GM23338 (cell line): ENCODE measurements around the gene BMPR1B. TPM values are rescaled to one million over a fixed set of nuclear protein-coding genes. Genes with fewer than 3 reads are reported as not detected.

Source experiments
- ATAC-seq: fragments of 200-7000 bp; cut with Tn5 transposase; 3 replicates; pipeline ENCODE4 v1.9.1; 2020
- DNase-seq: peaks from one replicate; pipeline ENCODE4 v3.0.0-alpha.2; 2015; ENCODE audit warnings: low spot score
- H2AFZ ChIP-seq: fragments of 200-600 bp; sonication (generic); 2 replicates; pipeline ENCODE4 v1.8.0; 2016; ENCODE audit warnings: antibody characterized with exemption, mild to moderate bottlenecking, moderate library complexity
- H3F3A ChIP-seq: fragments of 200-600 bp; sonication (generic); replicated peaks from 2 replicates; pipeline ENCODE4 v1.8.0; 2017; ENCODE audit warnings: antibody characterized with exemption, mixed run types, low read depth
- H3K27ac ChIP-seq: fragments of 200-600 bp; sonication (generic); 2 replicates; pipeline ENCODE4 v1.6.1; 2016; ENCODE audit warnings: low read depth
- H3K27me3 ChIP-seq: fragments of 200-600 bp; sonication (generic); 2 replicates; pipeline ENCODE4 v1.8.0; 2016; ENCODE audit warnings: mild to moderate bottlenecking, mixed run types, moderate library complexity; ENCODE audit not compliant: insufficient read depth
- H3K36me3 ChIP-seq: fragments of 200-600 bp; sonication (generic); 2 replicates; pipeline ENCODE4 v1.8.0; 2016; ENCODE audit warnings: mild to moderate bottlenecking; ENCODE audit not compliant: insufficient read depth
- H3K4me1 ChIP-seq: fragments of 200-600 bp; sonication (generic); 2 replicates; pipeline ENCODE4 v1.8.0; 2016; ENCODE audit warnings: mild to moderate bottlenecking, moderate library complexity; ENCODE audit not compliant: insufficient read depth
- H3K4me2 ChIP-seq: fragments of 200-600 bp; sonication (generic); 2 replicates; pipeline ENCODE4 v1.7.1; 2017; ENCODE audit warnings: mixed run types
- H3K4me3 ChIP-seq: fragments of 200-600 bp; sonication (generic); 2 replicates; pipeline ENCODE4 v1.6.1; 2016; ENCODE audit warnings: mixed run types
- H3K79me2 ChIP-seq: fragments of 200-600 bp; sonication (generic); replicated peaks from 2 replicates; pipeline ENCODE4 v1.8.0; 2017; ENCODE audit warnings: mild to moderate bottlenecking; ENCODE audit not compliant: insufficient read depth
- H3K9me2 ChIP-seq: fragments of 200-600 bp; sonication (generic); 2 replicates; pipeline ENCODE4 v1.8.0; 2017; ENCODE audit not compliant: insufficient read depth
- H4K20me1 ChIP-seq: fragments of 200-600 bp; sonication (generic); replicated peaks from 2 replicates; pipeline ENCODE4 v1.8.0; 2017; ENCODE audit warnings: mild to moderate bottlenecking; ENCODE audit not compliant: insufficient read depth
- H3K27ac Mint-ChIP-seq: 2 replicates; pipeline ENCODE4 v1.8.0; 2020; ENCODE audit warnings: inconsistent platforms, mild to moderate bottlenecking, moderate library complexity, mixed read lengths
- H3K27me3 Mint-ChIP-seq: 3 replicates; pipeline ENCODE4 v1.8.0; 2022; ENCODE audit warnings: low read depth, mild to moderate bottlenecking, moderate library complexity, mixed read lengths, inconsistent platforms; ENCODE audit not compliant: insufficient read depth, poor library complexity
- H3K36me3 Mint-ChIP-seq: 3 replicates; pipeline ENCODE4 v1.8.0; 2021; ENCODE audit warnings: low read depth, mild to moderate bottlenecking, inconsistent platforms, moderate library complexity, mixed read lengths
- H3K4me1 Mint-ChIP-seq: 3 replicates; pipeline ENCODE4 v1.8.0; 2020; ENCODE audit warnings: mild to moderate bottlenecking, inconsistent platforms, mixed read lengths
- H3K4me3 Mint-ChIP-seq: 3 replicates; pipeline ENCODE4 v1.8.0; 2021; ENCODE audit warnings: moderate library complexity, mild to moderate bottlenecking, inconsistent platforms, mixed read lengths
- H3K9me3 Mint-ChIP-seq: 3 replicates; pipeline ENCODE4 v1.8.0; 2020; ENCODE audit warnings: moderate library complexity, mild to moderate bottlenecking, inconsistent platforms, mixed read lengths
- CREB1 ChIP-seq: fragments of 250-450 bp; sonication (Bioruptor Pico); IDR thresholded peaks from 2 replicates; pipeline ENCODE4 v1.5.0; 2020; ENCODE audit warnings: low read depth, mild to moderate bottlenecking, moderate library complexity
- CTCF ChIP-seq, 2 experiments: fragments of 200-600 bp in 1 of 2; sonication (generic) in 1 of 2; conservative IDR thresholded peaks; 2 replicates each; pipeline versions ENCODE4 v1.5.1 to v1.6.1; 2016 to 2017; ENCODE audit warnings: antibody characterized with exemption in 2 of 2, low read depth in 2 of 2, mild to moderate bottlenecking in 2 of 2, moderate library complexity in 1 of 2
- ETS1 ChIP-seq: IDR thresholded peaks from 2 replicates; pipeline ENCODE4 v1.6.1; 2016; ENCODE audit warnings: antibody characterized with exemption
- EZH2 ChIP-seq: fragments of 200-600 bp; sonication (generic); IDR thresholded peaks from one replicate; pipeline ENCODE4 v1.8.0; 2017; ENCODE audit warnings: antibody characterized with exemption, mild to moderate bottlenecking, low read depth; ENCODE audit not compliant: unreplicated experiment
- EZH2phosphoT487 ChIP-seq: fragments of 200-600 bp; sonication (generic); IDR thresholded peaks from one replicate; pipeline ENCODE4 v1.8.1; 2018; ENCODE audit warnings: antibody characterized with exemption; ENCODE audit not compliant: unreplicated experiment
- JUNB ChIP-seq: IDR thresholded peaks from one replicate; pipeline ENCODE4 v1.6.1; 2016; ENCODE audit warnings: antibody characterized with exemption; ENCODE audit not compliant: unreplicated experiment
- NANOG ChIP-seq: IDR thresholded peaks from 2 replicates; pipeline ENCODE4 v1.6.1; 2016; ENCODE audit warnings: antibody characterized with exemption, borderline replicate concordance
- POLR2AphosphoS5 ChIP-seq: IDR thresholded peaks from 2 replicates; pipeline ENCODE4 v1.6.1; 2016; ENCODE audit warnings: antibody characterized with exemption, low read depth
- STAT1 ChIP-seq: IDR thresholded peaks from one replicate; pipeline ENCODE4 v1.6.1; 2016; ENCODE audit warnings: antibody characterized with exemption; ENCODE audit not compliant: unreplicated experiment
- ZNF331 ChIP-seq: fragments of 250-450 bp; sonication (Bioruptor Pico); IDR thresholded peaks from 2 replicates; pipeline ENCODE4 v1.5.0; 2020; ENCODE audit warnings: low read depth, mild to moderate bottlenecking, moderate library complexity
- polyA plus RNA-seq: library from polyadenylated mRNA; unstranded; fragments of >200 nt; fragmentation: Nextera tagmentation; extraction: Ambion mirVana; gene quantifications from 2 replicates; pipeline ENCODE4 v1.2.1, GENCODE V29; 2016
- total RNA-seq: library from RNA; depleted of rRNA; stranded (reverse); fragments of >200 nt; shearing (Covaris generic); gene quantifications from 2 replicates; pipeline ENCODE4 v1.2.3, GENCODE V29; 2014

Gene BMPR1B
- total and polyA plus RNA-seq, 2 experiments from 2014 or later: 0.48 to 1.0 TPM

- TF ChIP-seq POLR2AphosphoS5 (no peak), EZH2phosphoT487 (no peak)
- no peak overlapping the region for H3K4me3 Mint-ChIP-seq
- no peaks in the 10 kb centered on the region for H3K9me3 Mint-ChIP-seq
- Histone ChIP-seq H3K4me1 (peaks cover 12% of the 10 kb centered on the region), H3K27ac (no peak overlapping the region), H3K79me2 (no peaks in the 10 kb centered on the region), H3K4me2 (no peak overlapping the region), H3K4me3 (no peak overlapping the region), H3K36me3 (no peaks in the 10 kb centered on the region), H3F3A (no peaks in the 10 kb centered on the region), H3K9me2 (no peaks in the 10 kb centered on the region), H4K20me1 (no peaks in the 10 kb centered on the region), H2AFZ (no peak overlapping the region), H3K27me3 (no peaks in the 10 kb centered on the region)
- no peaks in the 10 kb centered on the region for H3K36me3 Mint-ChIP-seq
- peaks cover 16% of the 10 kb centered on the region for H3K4me1 Mint-ChIP-seq
- no peak overlapping the region for H3K27ac Mint-ChIP-seq
- H3K27me3 Mint-ChIP-seq: no peaks in the 10 kb centered on the region
- no peak for ATAC-seq
- DNase-seq: no peak
Observed at GRCh38 chr4:94924566-94924965, 166.8 kb downstream of the BMPR1B start.

- Mint-ChIP-seq H3K36me3 (no peaks in the 10 kb centered on the region), H3K27me3 (no peaks in the 10 kb centered on the region), H3K9me3 (no peaks in the 10 kb centered on the region), H3K4me1 (peaks cover 18% of the 10 kb centered on the region), H3K4me3 (no peak overlapping the region), H3K27ac (no peak overlapping the region)
- no peaks in the 10 kb centered on the region for H3F3A ChIP-seq
- no peaks in the 10 kb centered on the region for H3K36me3 ChIP-seq
- no peaks in the 10 kb centered on the region for H4K20me1 ChIP-seq
- no peaks in the 10 kb centered on the region for H3K27me3 ChIP-seq
- no peaks in the 10 kb centered on the region for H3K9me2 ChIP-seq
- peaks cover 14% of the 10 kb centered on the region for H3K4me1 ChIP-seq
- no peaks in the 10 kb centered on the region for H3K79me2 ChIP-seq
- H3K4me3 ChIP-seq: no peak overlapping the region
- peak overlapping the region; percentile 19; the same call in 1 of the 2 replicates for H2AFZ ChIP-seq
- H3K27ac ChIP-seq: no peak overlapping the region
- TF ChIP-seq CTCF (conservative IDR thresholded peaks at IDR 0.05; ENCODE audit: low read depth in 2 of 2): no peak
- no peak for TF ChIP-seq EZH2
- TF ChIP-seq JUNB: no peak
- no peak for TF ChIP-seq NANOG
- TF ChIP-seq POLR2AphosphoS5: no peak
- no peak for TF ChIP-seq STAT1
- TF ChIP-seq ZNF331 (CRISPR knock-in tag): no peak
- TF ChIP-seq CREB1 (CRISPR knock-in tag): no peak
- no peak for ATAC-seq
- H3K4me2 ChIP-seq: no peak overlapping the region
- peak; percentile 10 for DNase-seq
Observed at GRCh38 chr4:94925764-94926347, 168.1 kb downstream of the BMPR1B start.

- Histone ChIP-seq H3K27me3 (no peaks in the 10 kb centered on the region), H3F3A (no peaks in the 10 kb centered on the region), H3K4me2 (no peak overlapping the region), H3K79me2 (no peaks in the 10 kb centered on the region), H3K4me1 (peaks cover 14% of the 10 kb centered on the region), H3K36me3 (no peaks in the 10 kb centered on the region), H3K9me2 (no peaks in the 10 kb centered on the region), H3K27ac (no peak overlapping the region), H2AFZ (no peak overlapping the region), H3K4me3 (no peak overlapping the region), H4K20me1 (no peaks in the 10 kb centered on the region)
- Mint-ChIP-seq H3K4me1 (peaks cover 23% of the 10 kb centered on the region), H3K4me3 (no peak overlapping the region), H3K36me3 (no peaks in the 10 kb centered on the region), H3K9me3 (no peaks in the 10 kb centered on the region), H3K27ac (no peak overlapping the region), H3K27me3 (peaks cover 2% of the 10 kb centered on the region)
- ATAC-seq (no peak), DNase-seq (no peak)
- TF ChIP-seq ETS1 (no peak), JUNB (no peak), STAT1 (no peak), ZNF331 (CRISPR knock-in tag) (no peak), NANOG (no peak), POLR2AphosphoS5 (no peak)
Observed at GRCh38 chr4:94926936-94927335, 169.2 kb downstream of the BMPR1B start.
